ENCODE data around the gene LMNB1.
"Not testable (repeated sequence)": the region's sequence is repeated elsewhere in the genome, so short reads cannot be mapped to it uniquely, and the experiment has no call there.

LMNB1 gene

GRCh38 chr5:126780165-126780827, 3.4 kb downstream of the LMNB1 start:
- DNase-seq = peak; percentile 60

GRCh38 chr5:126788409-126788808, 11.5 kb downstream of the LMNB1 start:
- DNase-seq = not testable (repeated sequence)

GRCh38 chr5:126793097-126793496, 16.2 kb downstream of the LMNB1 start:
- no peak for DNase-seq

- DNase-seq = not testable (repeated sequence)
These were observed 16.7 kb downstream of the LMNB1 start for GRCh38 chr5:126793648-126794047.

- DNase-seq = no peak
These were observed 17.4 kb downstream of the LMNB1 start for GRCh38 chr5:126794157-126794828.

- DNase-seq = no peak
These were observed 22.8 kb downstream of the LMNB1 start for GRCh38 chr5:126799780-126800179.

GRCh38 chr5:126801174-126801991, 24.4 kb downstream of the LMNB1 start:
- no peak for DNase-seq

- DNase-seq = no peak
These were observed 25.0 kb downstream of the LMNB1 start for GRCh38 chr5:126801992-126802294.

GRCh38 chr5:126805063-126805462, 28.1 kb downstream of the LMNB1 start:
- no peak for DNase-seq

GRCh38 chr5:126808521-126808988, 31.6 kb downstream of the LMNB1 start:
- peak; percentile 8 for DNase-seq

- DNase-seq = no peak
These were observed 33.0 kb downstream of the LMNB1 start for GRCh38 chr5:126809916-126810315.

GRCh38 chr5:126810596-126811380, 33.9 kb downstream of the LMNB1 start:
- DNase-seq = no peak

GRCh38 chr5:126811515-126812198, 34.7 kb downstream of the LMNB1 start:
- no peak for DNase-seq

- DNase-seq = no peak
These were observed 35.2 kb downstream of the LMNB1 start for GRCh38 chr5:126812199-126812570.

- DNase-seq = not testable (repeated sequence)
These were observed 36.9 kb downstream of the LMNB1 start for GRCh38 chr5:126813799-126814198.

GRCh38 chr5:126814721-126815404, 37.9 kb downstream of the LMNB1 start:
- DNase-seq = no peak

- no peak for DNase-seq
These were observed 39.7 kb downstream of the LMNB1 start for GRCh38 chr5:126816649-126817048.

- no peak for DNase-seq
These were observed 41.8 kb downstream of the LMNB1 start for GRCh38 chr5:126818736-126819135.

- no peak for DNase-seq
These were observed 42.3 kb downstream of the LMNB1 start for GRCh38 chr5:126819253-126819652.

- DNase-seq = no peak
These were observed 49.8 kb downstream of the LMNB1 start for GRCh38 chr5:126826619-126827215.

- DNase-seq = peak; percentile 44
These were observed 52.2 kb downstream of the LMNB1 start for GRCh38 chr5:126829098-126829497.

All from NCI-H1436 (cell line).